Activated CD4-positive, alpha-beta memory T cell treated with anti-CD3 and anti-CD28 coated beads for 36 hours (primary cell): ENCODE results near the gene SMU1. TPM values are rescaled to one million over a fixed set of nuclear protein-coding genes. Genes with fewer than 3 reads are reported as not detected.
"Not testable (repeated sequence)": the region's sequence is repeated elsewhere in the genome, so short reads cannot be mapped to it uniquely, and the experiment has no call there.

Source experiments
- CTCF ChIA-PET: fragments of 350-600 bp; sonication (Branson Sonifier 250); formaldehyde crosslinking; loops from one replicate; lab custom pipeline; 2021; ENCODE audit warnings: antibody characterized with exemption, inconsistent platforms; lab: Charles Lee
- POLR2A ChIA-PET: fragments of 350-600 bp; sonication (Branson Sonifier 250); formaldehyde crosslinking; loops from one replicate; lab custom pipeline; 2021; ENCODE audit warnings: antibody characterized with exemption; lab: Charles Lee
- DNase-seq: peaks from one replicate; pipeline ENCODE4 v3.0.0-alpha.2; 2020
- H3K27ac Mint-ChIP-seq: one replicate; pipeline ENCODE4 v1.8.0; 2021; ENCODE audit warnings: mixed read lengths
- H3K27me3 Mint-ChIP-seq: one replicate; pipeline ENCODE4 v1.8.0; 2021; ENCODE audit warnings: mixed read lengths
- H3K36me3 Mint-ChIP-seq: one replicate; pipeline ENCODE4 v1.8.0; 2021; ENCODE audit warnings: mixed read lengths
- H3K4me1 Mint-ChIP-seq: one replicate; pipeline ENCODE4 v1.8.0; 2021; ENCODE audit warnings: low read depth, mixed read lengths
- H3K4me3 Mint-ChIP-seq: one replicate; pipeline ENCODE4 v1.8.0; 2021; ENCODE audit warnings: mild to moderate bottlenecking, mixed read lengths
- H3K9me3 Mint-ChIP-seq: one replicate; pipeline ENCODE4 v1.8.0; 2021; ENCODE audit warnings: mixed read lengths
- intact Hi-C: fragments of 100-400 bp; cut with micrococcal nuclease; formaldehyde crosslinking; loops from one replicate; pipeline ENCODE4 v1.15.1; 2023
- total RNA-seq, 2 experiments: library from RNA; stranded (reverse); gene quantifications; one replicate each; pipeline ENCODE4 v1.2.3, GENCODE V29; 2021

The SMU1 gene
- total RNA-seq, 2 experiments from 2014 or later: 25.8 to 26.1 TPM

- peaks cover 42% of the 10 kb centered on the region for H3K36me3 Mint-ChIP-seq
- H3K4me3 Mint-ChIP-seq: peak overlapping the region; percentile 98
- intact Hi-C loops: no loop called here
- peak overlapping the region; percentile 49 for H3K27ac Mint-ChIP-seq
- no peaks in the 10 kb centered on the region for H3K9me3 Mint-ChIP-seq
- H3K4me1 Mint-ChIP-seq: peaks cover 36% of the 10 kb centered on the region
- no peaks in the 10 kb centered on the region for H3K27me3 Mint-ChIP-seq
- ChIA-PET POLR2A (interaction anchor here (3.0 kb wide), 1 partner anchor 21 kb away, joined by 33 read pairs; the partner anchor contains the start of gene APTX), CTCF (no interaction called here)
- DNase-seq: no peak
Observed at GRCh38 chr9:33022755-33023154, 53.7 kb downstream of the SMU1 start.

GRCh38 chr9:33022303-33022702 is 54.2 kb downstream of the SMU1 start:
- POLR2A ChIA-PET: no interaction called here

DNA sequence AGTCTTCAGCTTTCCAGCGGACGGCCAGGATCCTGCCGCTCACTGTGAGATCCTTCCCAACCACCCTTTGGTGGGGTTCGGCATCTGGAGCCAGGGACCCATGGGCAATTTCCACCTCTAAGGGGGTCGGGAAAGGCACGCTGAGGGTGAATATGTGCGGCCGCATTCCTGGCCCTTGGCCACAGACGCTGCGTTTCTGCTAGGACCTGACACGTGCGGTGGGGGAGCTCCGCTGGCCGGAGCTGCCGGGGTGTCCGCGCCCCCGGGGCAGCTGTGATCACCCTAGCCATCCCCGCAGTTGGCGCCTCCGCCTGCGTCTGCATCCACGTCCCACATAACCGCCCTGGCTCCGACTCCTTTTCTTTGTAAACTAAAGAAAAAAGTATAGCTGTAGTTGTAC is 56.7 kb downstream of the SMU1 start:
- H3K27ac Mint-ChIP-seq: no peak overlapping the region
- ChIA-PET CTCF (no interaction called here), POLR2A (no interaction called here)
- H3K4me3 Mint-ChIP-seq: no peak overlapping the region
- peaks cover 25% of the 10 kb centered on the region for H3K36me3 Mint-ChIP-seq
- no peaks in the 10 kb centered on the region for H3K27me3 Mint-ChIP-seq
- DNase-seq: no peak
- H3K4me1 Mint-ChIP-seq: peaks cover 25% of the 10 kb centered on the region
- intact Hi-C loops: no loop called here
- no peaks in the 10 kb centered on the region for H3K9me3 Mint-ChIP-seq

More at GRCh38 chr9:33022303-33022702, 54.2 kb downstream of the SMU1 start:
- no peak overlapping the region for H3K4me3 Mint-ChIP-seq
- no peak for DNase-seq
- H3K27ac Mint-ChIP-seq: no peak overlapping the region
- no peaks in the 10 kb centered on the region for H3K9me3 Mint-ChIP-seq
- intact Hi-C loops: no loop called here
- no peaks in the 10 kb centered on the region for H3K27me3 Mint-ChIP-seq
- H3K36me3 Mint-ChIP-seq: peaks cover 39% of the 10 kb centered on the region
- CTCF ChIA-PET: no interaction called here
- peaks cover 36% of the 10 kb centered on the region for H3K4me1 Mint-ChIP-seq

DNA sequence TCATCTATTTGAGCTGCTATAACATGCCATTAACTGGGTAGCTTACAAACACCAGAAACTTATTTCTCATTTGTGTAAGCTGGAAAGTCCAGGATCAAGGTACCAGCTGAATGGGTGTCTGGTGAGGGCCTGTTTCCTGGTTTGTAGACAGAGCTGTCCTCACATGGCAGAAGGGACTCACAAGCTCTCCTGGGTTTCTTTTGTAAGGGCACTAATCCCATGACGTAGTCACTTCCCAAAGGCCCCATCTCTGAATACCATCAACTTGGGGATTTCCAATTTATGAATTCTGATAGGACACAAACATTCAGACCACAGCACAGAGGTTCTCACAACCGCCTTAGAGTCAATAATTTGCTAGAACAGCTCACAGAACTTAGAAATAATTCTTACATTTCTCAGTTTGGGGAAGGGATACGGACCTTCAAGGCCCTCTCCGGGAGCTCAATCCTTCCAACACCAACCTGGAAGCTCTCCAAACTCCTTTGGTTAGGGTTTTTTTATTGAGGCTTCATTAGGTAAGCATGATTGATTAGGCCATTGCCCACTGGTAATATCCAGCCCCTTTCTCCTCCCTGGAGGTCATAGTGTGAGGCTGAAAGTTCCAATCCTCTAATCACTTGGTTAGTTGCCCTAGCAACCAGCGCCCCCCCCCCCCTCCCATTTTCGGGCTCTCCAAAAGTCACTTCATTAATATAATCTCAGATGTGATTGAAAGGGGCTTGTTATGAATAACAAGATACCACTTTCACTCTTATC is 59.0 kb downstream of the SMU1 start:
- Mint-ChIP-seq H3K4me3 (no peak overlapping the region), H3K27me3 (no peaks in the 10 kb centered on the region), H3K4me1 (peaks cover 8% of the 10 kb centered on the region), H3K9me3 (no peaks in the 10 kb centered on the region), H3K36me3 (peaks cover 18% of the 10 kb centered on the region), H3K27ac (no peak overlapping the region)
- ChIA-PET CTCF (no interaction called here), POLR2A (no interaction called here)
- intact Hi-C loops: no loop called here
- DNase-seq: no peak

DNA sequence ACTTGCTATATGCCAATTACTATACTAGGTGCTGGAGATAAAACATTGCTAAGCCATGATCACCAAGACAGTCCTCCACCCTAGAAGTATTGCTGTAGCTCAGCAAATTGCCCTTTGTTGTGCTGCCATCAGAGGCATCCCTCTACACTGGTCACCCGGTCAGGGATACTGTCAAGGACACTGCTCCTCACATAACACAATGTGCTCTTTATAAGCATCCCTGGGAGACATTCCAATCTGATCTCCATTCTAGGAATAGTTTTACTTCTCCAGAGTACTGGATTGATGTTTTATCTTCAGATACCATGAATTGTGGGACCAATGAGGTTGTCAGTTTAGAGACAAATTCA is 61.8 kb downstream of the SMU1 start:
- intact Hi-C loops: no loop called here
- H3K27ac Mint-ChIP-seq: no peak overlapping the region
- peaks cover 10% of the 10 kb centered on the region for H3K36me3 Mint-ChIP-seq
- H3K4me1 Mint-ChIP-seq: no peaks in the 10 kb centered on the region
- no peaks in the 10 kb centered on the region for H3K9me3 Mint-ChIP-seq
- CTCF ChIA-PET: no interaction called here
- POLR2A ChIA-PET: no interaction called here
- H3K27me3 Mint-ChIP-seq: no peaks in the 10 kb centered on the region
- DNase-seq: no peak
- H3K4me3 Mint-ChIP-seq: no peak overlapping the region

DNA sequence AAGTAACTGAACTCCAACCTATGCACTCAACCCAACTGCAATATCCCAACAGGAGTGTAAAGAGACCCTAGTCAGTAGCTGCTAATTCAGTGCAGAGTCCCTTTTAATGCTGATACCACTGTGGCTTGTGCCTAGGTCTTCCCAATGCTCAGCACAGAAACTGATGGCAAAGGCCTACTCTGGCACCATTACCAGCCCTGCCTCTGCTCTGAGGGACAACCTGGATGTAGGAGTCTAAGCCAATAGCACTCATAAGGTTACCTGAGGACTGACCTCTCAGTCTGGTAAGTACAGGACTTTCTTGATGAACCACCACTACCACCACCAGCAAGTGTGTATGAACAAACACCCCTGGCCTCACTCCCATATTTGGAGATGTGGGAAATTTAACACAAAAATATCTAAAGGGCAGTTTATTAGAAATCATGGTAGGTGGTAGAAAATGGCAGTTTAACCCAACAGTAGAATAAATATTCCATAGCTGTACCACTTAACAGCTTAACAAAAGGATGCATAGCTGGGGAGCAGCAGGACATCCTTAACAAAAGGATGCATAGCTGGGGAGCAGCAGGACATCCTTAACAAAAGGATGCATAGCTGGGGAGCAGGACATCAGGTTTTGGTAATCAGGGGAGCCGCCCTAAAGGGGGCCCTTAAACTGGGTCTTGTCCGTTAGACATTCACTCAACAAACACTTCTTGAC is 62.4 kb downstream of the SMU1 start:
- Mint-ChIP-seq H3K9me3 (no peaks in the 10 kb centered on the region), H3K4me1 (no peaks in the 10 kb centered on the region), H3K27me3 (no peaks in the 10 kb centered on the region), H3K4me3 (no peak overlapping the region), H3K36me3 (peaks cover 9% of the 10 kb centered on the region), H3K27ac (no peak overlapping the region)
- CTCF ChIA-PET: no interaction called here
- no peak for DNase-seq
- POLR2A ChIA-PET: interaction anchor here (2.2 kb wide), 1 partner anchor 10 kb away, joined by 9 read pairs; the partner anchor contains the start of gene DNAJA1
- intact Hi-C loops: no loop called here

- intact Hi-C loops: no loop called here
- no peak overlapping the region for H3K4me3 Mint-ChIP-seq
- H3K27me3 Mint-ChIP-seq: no peaks in the 10 kb centered on the region
- no peak overlapping the region for H3K27ac Mint-ChIP-seq
- no peaks in the 10 kb centered on the region for H3K9me3 Mint-ChIP-seq
- ChIA-PET POLR2A (interaction anchor here (2.2 kb wide), 1 partner anchor 12 kb away, joined by 9 read pairs; the partner anchor contains the start of gene DNAJA1), CTCF (no interaction called here)
- H3K4me1 Mint-ChIP-seq: no peaks in the 10 kb centered on the region
- peaks cover 6% of the 10 kb centered on the region for H3K36me3 Mint-ChIP-seq
- DNase-seq: no peak
Observed at GRCh38 chr9:33012328-33013069, 64.0 kb downstream of the SMU1 start.

GRCh38 chr9:33011831-33012230 is 64.6 kb downstream of the SMU1 start:
- H3K36me3 Mint-ChIP-seq: peaks cover 6% of the 10 kb centered on the region
- POLR2A ChIA-PET: interaction anchor here (2.2 kb wide), 1 partner anchor 13 kb away, joined by 9 read pairs; the partner anchor contains the start of gene DNAJA1
- H3K9me3 Mint-ChIP-seq: no peaks in the 10 kb centered on the region
- H3K27me3 Mint-ChIP-seq: no peaks in the 10 kb centered on the region
- CTCF ChIA-PET: no interaction called here
- DNase-seq: no peak
- no peak overlapping the region for H3K27ac Mint-ChIP-seq
- no peaks in the 10 kb centered on the region for H3K4me1 Mint-ChIP-seq
- no peak overlapping the region for H3K4me3 Mint-ChIP-seq
- intact Hi-C loops: no loop called here

GRCh38 chr9:33007755-33008154 is 68.7 kb downstream of the SMU1 start:
- Mint-ChIP-seq H3K36me3 (peaks cover 4% of the 10 kb centered on the region), H3K4me3 (no peak overlapping the region), H3K9me3 (no peaks in the 10 kb centered on the region), H3K27ac (no peak overlapping the region), H3K27me3 (no peaks in the 10 kb centered on the region), H3K4me1 (no peaks in the 10 kb centered on the region)
- no peak for DNase-seq
- POLR2A ChIA-PET: interaction anchor here (0.7 kb wide), 1 partner anchor 14 kb away, joined by 4 read pairs; no protein-coding TSS in a partner anchor
- intact Hi-C loops: no loop called here
- CTCF ChIA-PET: interaction anchor here (0.8 kb wide), 1 partner anchor 40 kb away, joined by 4 read pairs; no protein-coding TSS in a partner anchor

DNA sequence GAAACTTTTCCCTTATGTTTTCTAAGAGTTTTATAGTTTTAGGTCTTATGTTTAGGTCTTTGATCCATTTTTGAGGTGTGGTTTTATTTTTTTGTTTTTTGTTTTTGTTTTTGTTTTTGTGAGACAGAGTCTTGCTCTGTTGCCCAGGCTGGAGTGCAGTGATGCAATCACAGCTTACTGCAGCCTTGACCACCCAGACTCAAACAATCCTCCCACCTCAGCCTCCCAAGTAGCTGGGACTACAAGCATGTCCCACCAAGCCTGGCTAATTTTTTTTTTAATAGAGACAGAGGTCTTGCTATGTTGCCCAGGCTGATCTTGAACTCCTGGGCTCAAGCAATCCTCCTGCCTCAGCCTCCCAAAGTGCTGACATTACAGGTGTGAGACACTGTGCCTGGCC is 71.1 kb downstream of the SMU1 start:
- intact Hi-C loops, H3K4me1 Mint-ChIP-seq, H3K27me3 Mint-ChIP-seq, H3K27ac Mint-ChIP-seq, POLR2A ChIA-PET, CTCF ChIA-PET, DNase-seq, H3K9me3 Mint-ChIP-seq, H3K36me3 Mint-ChIP-seq, H3K4me3 Mint-ChIP-seq: not testable (repeated sequence)

- peaks cover 34% of the 10 kb centered on the region for H3K4me1 Mint-ChIP-seq
- H3K27ac Mint-ChIP-seq: peak overlapping the region; percentile 92
- POLR2A ChIA-PET: interaction anchor here (3.9 kb wide), 1 partner anchor 24 kb away, joined by 33 read pairs; the partner anchor contains the start of gene DNAJA1
Observed at GRCh38 chr9:33000682-33001055, 75.8 kb downstream of the SMU1 start.

More at GRCh38 chr9:33000682-33001055, 75.8 kb downstream of the SMU1 start:
- intact Hi-C loops: loop anchor here (1.0 kb wide), 4 partner anchors 24 to 427 kb away; partner anchors contain the start of genes BAG1 and NDUFB6
- H3K36me3 Mint-ChIP-seq: peaks cover 17% of the 10 kb centered on the region
- H3K9me3 Mint-ChIP-seq, H3K27me3 Mint-ChIP-seq: not testable (repeated sequence)
- CTCF ChIA-PET: interaction anchor here (1.0 kb wide), 2 partner anchors 225 to 622 kb away, joined by 3 to 5 read pairs; no protein-coding TSS in a partner anchor
- peak overlapping the region; percentile 89 for H3K4me3 Mint-ChIP-seq
- peak; percentile 50 for DNase-seq
